Activated CD4-positive, alpha-beta T cell treated with anti-CD3 and anti-CD28 coated beads for 1 hour (primary cell): Measurements from ENCODE around the gene DNAJC6.
"Not testable (repeated sequence)": the region's sequence is repeated elsewhere in the genome, so short reads cannot be mapped to it uniquely, and the experiment has no call there.

ENCODE experiments used
- DNase-seq: peaks from one replicate; pipeline ENCODE4 v3.0.0-alpha.2; 2020

DNAJC6 gene

GRCh38 chr1:65360648-65361047 lies 51.3 kb downstream of the DNAJC6 start:
- no peak for DNase-seq

- no peak for DNase-seq
Observed at GRCh38 chr1:65362545-65362944, 53.2 kb downstream of the DNAJC6 start.

GRCh38 chr1:65363484-65363883 lies 54.1 kb downstream of the DNAJC6 start:
- no peak for DNase-seq

- DNase-seq: no peak
Observed at GRCh38 chr1:65368403-65368802, 59.1 kb downstream of the DNAJC6 start.

- DNase-seq: no peak
Observed at GRCh38 chr1:65371544-65371943, 62.2 kb downstream of the DNAJC6 start.

- DNase-seq: no peak
Observed at GRCh38 chr1:65372557-65372956, 63.2 kb downstream of the DNAJC6 start.

GRCh38 chr1:65377496-65378246 lies 68.3 kb downstream of the DNAJC6 start:
- no peak for DNase-seq

- DNase-seq: no peak
Observed at GRCh38 chr1:65378247-65378946, 69.1 kb downstream of the DNAJC6 start.

GRCh38 chr1:65384426-65384825 lies 75.1 kb downstream of the DNAJC6 start:
- DNase-seq: not testable (repeated sequence)

GRCh38 chr1:65386439-65386838 lies 77.1 kb downstream of the DNAJC6 start:
- DNase-seq: no peak

GRCh38 chr1:65387821-65388220 lies 78.5 kb downstream of the DNAJC6 start:
- no peak for DNase-seq

GRCh38 chr1:65388908-65389695 lies 79.8 kb downstream of the DNAJC6 start:
- no peak for DNase-seq

GRCh38 chr1:65392497-65392896 lies 83.2 kb downstream of the DNAJC6 start:
- DNase-seq: no peak

GRCh38 chr1:65393347-65393746 lies 84.0 kb downstream of the DNAJC6 start:
- DNase-seq: no peak

- no peak for DNase-seq
Observed at GRCh38 chr1:65393928-65394327, 84.6 kb downstream of the DNAJC6 start.

- no peak for DNase-seq
Observed at GRCh38 chr1:65395887-65396612, 86.7 kb downstream of the DNAJC6 start.

GRCh38 chr1:65398083-65398482 lies 88.7 kb downstream of the DNAJC6 start:
- DNase-seq: no peak

- no peak for DNase-seq
Observed at GRCh38 chr1:65399003-65399402, 89.7 kb downstream of the DNAJC6 start.

GRCh38 chr1:65401612-65402011 lies 92.3 kb downstream of the DNAJC6 start:
- no peak for DNase-seq

- no peak for DNase-seq
Observed at GRCh38 chr1:65404941-65405340, 95.6 kb downstream of the DNAJC6 start.

- DNase-seq: no peak
Observed at GRCh38 chr1:65407877-65408276, 98.5 kb downstream of the DNAJC6 start.

GRCh38 chr1:65409314-65409713 lies 100.0 kb downstream of the DNAJC6 start:
- DNase-seq: no peak

- DNase-seq: no peak
Observed at GRCh38 chr1:65409816-65410326, 100.5 kb downstream of the DNAJC6 start.
